GM10248 (cell line): ENCODE data around the gene ADAD1.

ENCODE experiments used
- CTCF ChIA-PET: fragments of 300-600 bp; sonication (Branson Sonifier 250); formaldehyde crosslinking; extraction: SDS; loops from one replicate; lab custom pipeline; 2021; ENCODE audit warnings: antibody characterized with exemption; lab: Yijun Ruan, JAX
- POLR2A ChIA-PET: fragments of 350-650 bp; sonication (Branson Sonifier 250); formaldehyde crosslinking; extraction: SDS; loops from one replicate; lab custom pipeline; 2020; ENCODE audit warnings: antibody characterized with exemption; lab: Yijun Ruan, JAX
- DNase-seq: peaks from one replicate; pipeline ENCODE4 v3.0.0; 2012; ENCODE audit errors: extremely low spot score
- CTCF ChIP-seq: IDR thresholded peaks from 2 replicates; pipeline ENCODE4 v1.5.1; 2012; ENCODE audit warnings: mild to moderate bottlenecking, low read depth; ENCODE audit errors: extremely low read depth, missing control alignments, control extremely low read depth

The ADAD1 gene

GRCh38 chr4:122469457-122469856 lies 90.6 kb downstream of the ADAD1 start:
- ChIA-PET CTCF (no interaction called here), POLR2A (no interaction called here)
- no peak for TF ChIP-seq CTCF
- DNase-seq: no peak

GRCh38 chr4:122475233-122475632 lies 96.4 kb downstream of the ADAD1 start:
- DNase-seq: no peak
- POLR2A ChIA-PET: no interaction called here
- TF ChIP-seq CTCF: no peak

GRCh38 chr4:122476126-122476525 lies 97.3 kb downstream of the ADAD1 start:
- POLR2A ChIA-PET: no interaction called here
- TF ChIP-seq CTCF: no peak
- DNase-seq: no peak
- CTCF ChIA-PET: no interaction called here

More at GRCh38 chr4:122475233-122475632, 96.4 kb downstream of the ADAD1 start:
- CTCF ChIA-PET: no interaction called here

GRCh38 chr4:122476745-122477144 lies 97.9 kb downstream of the ADAD1 start:
- DNase-seq: no peak
- no peak for TF ChIP-seq CTCF
- ChIA-PET POLR2A (no interaction called here), CTCF (no interaction called here)
